ENCODE measurements around the gene LTA4H.

The LTA4H gene

DNA sequence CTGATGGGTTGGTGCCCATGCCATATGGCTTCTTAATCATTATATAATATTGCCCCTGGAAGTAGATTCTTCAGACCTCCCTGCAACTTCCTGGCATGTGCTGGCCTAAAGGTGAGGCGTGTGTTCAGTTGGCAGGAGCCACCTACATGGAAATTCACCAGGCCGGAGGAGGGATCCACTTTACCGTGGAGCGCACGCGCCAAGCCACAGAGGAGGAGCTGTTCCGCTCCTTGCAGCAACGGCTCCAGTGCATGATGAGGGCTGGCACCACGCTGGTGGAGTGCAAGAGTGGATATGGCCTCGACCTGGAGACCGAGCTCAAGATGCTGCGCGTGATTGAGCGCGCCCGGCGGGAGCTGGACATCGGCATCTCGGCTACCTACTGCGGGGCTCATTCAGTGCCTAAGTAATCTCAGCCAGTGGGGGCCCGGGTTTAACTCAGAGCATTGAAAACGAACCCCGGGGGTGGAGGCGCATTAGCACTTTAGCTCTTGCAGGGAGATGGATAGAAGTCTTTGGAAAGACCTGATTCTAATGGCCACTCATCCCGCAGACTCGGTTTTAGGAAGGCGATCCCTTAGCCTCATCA lies 78.7 kb downstream of the LTA4H start:
- DNase-seq (ENCODE audit: low spot score): no peak

- DNase-seq (ENCODE audit: low spot score): no peak
Observed at GRCh38 chr12:95955549-95956159, 79.7 kb downstream of the LTA4H start.

DNA sequence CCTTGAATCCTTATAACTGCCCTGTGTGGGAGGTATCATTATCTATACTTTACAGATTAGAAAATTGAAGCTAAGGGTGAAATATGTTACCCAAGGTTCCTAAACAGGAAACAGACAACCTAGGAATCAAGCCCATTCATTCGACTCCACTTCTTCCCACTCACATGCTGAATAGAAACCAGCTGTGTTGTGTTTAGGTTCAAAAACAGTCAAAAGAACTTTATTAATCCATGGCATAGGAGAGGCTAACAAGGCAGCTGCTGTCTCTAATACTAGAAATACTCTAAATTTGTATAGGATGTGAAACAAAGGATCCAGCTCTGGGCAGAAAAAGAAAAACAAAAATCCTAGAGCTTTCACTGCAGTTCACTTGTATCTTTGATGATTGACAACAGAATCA lies 82.4 kb downstream of the LTA4H start:
- DNase-seq (ENCODE audit: low spot score): no peak

DNA sequence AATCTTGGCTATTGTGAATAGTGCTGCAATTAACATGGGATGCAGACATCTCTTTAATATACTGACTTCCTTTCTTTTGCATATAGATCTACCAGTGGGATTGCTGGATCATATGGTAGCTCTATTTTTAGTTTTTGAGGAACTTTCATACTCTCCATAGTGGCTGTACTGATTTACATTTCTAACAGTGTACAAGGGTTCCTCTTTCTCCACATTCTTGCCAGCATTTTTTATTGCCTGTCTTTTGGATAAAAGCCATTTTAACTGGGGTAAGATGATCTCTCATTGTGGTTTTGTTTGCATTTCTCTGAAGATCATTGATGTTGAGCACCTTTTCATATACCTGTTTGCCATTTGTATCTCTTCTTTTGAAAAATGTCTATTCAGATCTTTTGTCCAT lies 83.9 kb downstream of the LTA4H start:
- DNase-seq (ENCODE audit: low spot score): no peak
